Ishikawa (cell line): Measurements from ENCODE around the gene DUSP15.

Source experiments
- CEBPB ChIP-seq: IDR thresholded peaks from 2 replicates; pipeline ENCODE4 v1.6.1; 2012
- CREB1 ChIP-seq: IDR thresholded peaks from 2 replicates; pipeline ENCODE4 v1.6.1; 2012; ENCODE audit warnings: low read depth
- EGR1 ChIP-seq: IDR thresholded peaks from 2 replicates; pipeline ENCODE4 v1.6.1; 2012
- EP300 ChIP-seq: IDR thresholded peaks from 2 replicates; pipeline ENCODE4 v1.6.1; 2012; ENCODE audit warnings: borderline replicate concordance
- MAX ChIP-seq: IDR thresholded peaks from 2 replicates; pipeline ENCODE4 v1.6.1; 2012
- NFIC ChIP-seq: IDR thresholded peaks from 2 replicates; pipeline ENCODE4 v1.6.1; 2012
- RAD21 ChIP-seq: IDR thresholded peaks from 2 replicates; pipeline ENCODE4 v1.6.1; 2012; ENCODE audit warnings: low read depth
- REST ChIP-seq: IDR thresholded peaks from 2 replicates; pipeline ENCODE4 v1.6.1; 2012; ENCODE audit warnings: low read depth, mild to moderate bottlenecking
- TCF12 ChIP-seq: IDR thresholded peaks from 2 replicates; pipeline ENCODE4 v1.6.1; 2012; ENCODE audit warnings: low read depth
- TEAD4 ChIP-seq: IDR thresholded peaks from 2 replicates; pipeline ENCODE4 v1.6.1; 2012
- USF1 ChIP-seq: IDR thresholded peaks from 2 replicates; pipeline ENCODE4 v1.6.1; 2012
- YY1 ChIP-seq: IDR thresholded peaks from 2 replicates; pipeline ENCODE4 v1.6.1; 2012; ENCODE audit warnings: low read depth
- ZBTB7A ChIP-seq: IDR thresholded peaks from 2 replicates; pipeline ENCODE4 v1.6.1; 2012; ENCODE audit warnings: low read depth

The DUSP15 gene

GRCh38 chr20:31857861-31858759 lies 12.2 kb downstream of the DUSP15 start:
- TF ChIP-seq TEAD4: no peak
- TF ChIP-seq YY1: no peak
- TF ChIP-seq USF1: no peak
- no peak for TF ChIP-seq ZBTB7A
- no peak for TF ChIP-seq CREB1

- TF ChIP-seq ZBTB7A (no peak), CREB1 (no peak), EP300 (no peak), USF1 (no peak), NFIC (no peak), TEAD4 (no peak)
Observed at GRCh38 chr20:31856516-31856915, 13.8 kb downstream of the DUSP15 start.

- TF ChIP-seq CEBPB (no peak), EGR1 (no peak), USF1 (no peak), NFIC (no peak), EP300 (no peak), YY1 (no peak), RAD21 (no peak), TCF12 (no peak), CREB1 (no peak), REST (no peak)
Observed at GRCh38 chr20:31853481-31853880, 16.8 kb downstream of the DUSP15 start.

GRCh38 chr20:31851240-31851955 lies 18.9 kb downstream of the DUSP15 start:
- TF ChIP-seq TCF12: no peak

- TF ChIP-seq MAX: peak; percentile 100
- TF ChIP-seq TCF12: peak; percentile 64
- TF ChIP-seq RAD21: no peak; the same call in 1 of the 2 replicates
- no peak for TF ChIP-seq REST
- peak; percentile 39; the same call in 1 of the 2 replicates for TF ChIP-seq EP300
- TF ChIP-seq USF1: peak; percentile 89
- TF ChIP-seq NFIC: peak; percentile 79; the same call in 1 of the 2 replicates
- peak; percentile 57; the same call in 1 of the 2 replicates for TF ChIP-seq EGR1
Observed at GRCh38 chr20:31849306-31849930, 20.9 kb downstream of the DUSP15 start.
